BJ (cell line): ENCODE results near the gene NCK2. TPM values are rescaled to one million over a fixed set of nuclear protein-coding genes. Genes with fewer than 3 reads are reported as not detected.

Source experiments
- CTCF ChIA-PET: fragments of 350-600 bp; formaldehyde crosslinking; extraction: SDS; loops from one replicate; lab custom pipeline; 2021; ENCODE audit warnings: antibody characterized with exemption, inconsistent platforms; lab: Yijun Ruan, JAX
- POLR2A ChIA-PET: fragments of 300-600 bp; sonication (Branson Sonifier 250); formaldehyde crosslinking; extraction: SDS; loops from one replicate; lab custom pipeline; 2021; ENCODE audit warnings: antibody characterized with exemption; lab: Charles Lee
- DNase-seq: peaks from one replicate; pipeline ENCODE4 v3.0.0-alpha.2; 2011; ENCODE audit warnings: low read depth
- H3K27me3 ChIP-seq: 2 replicates; pipeline ENCODE4 v1.6.0; 2011; ENCODE audit warnings: low read length; ENCODE audit not compliant: control insufficient read depth, insufficient read depth
- H3K36me3 ChIP-seq: 2 replicates; pipeline ENCODE4 v1.5.1; 2011; ENCODE audit warnings: low read length; ENCODE audit not compliant: control insufficient read depth, insufficient read depth
- H3K4me3 ChIP-seq: 2 replicates; pipeline ENCODE4 v1.5.1; 2011; ENCODE audit warnings: low read depth, mild to moderate bottlenecking, control low read depth, low read length
- polyA minus RNA-seq: library from RNA; depleted of rRNA, polyadenylated mRNA; stranded (reverse); fragments of >200 nt; gene quantifications from 2 replicates; pipeline ENCODE4 v1.2.3, GENCODE V29; 2011; rRNA and poly(A)+ RNA removed
- polyA plus RNA-seq: library from polyadenylated mRNA; depleted of rRNA; stranded (reverse); fragments of >200 nt; gene quantifications from 2 replicates; pipeline ENCODE4 v1.2.3, GENCODE V29; 2011; rRNA removed
- TF ChIP-seq, protein P1 (sequence below): IDR thresholded peaks from 2 replicates; pipeline ENCODE4 v1.5.1; 2011; ENCODE audit warnings: low read depth, mild to moderate bottlenecking, control low read depth, inconsistent platforms, low read length, moderate library complexity; ENCODE audit not compliant: insufficient read depth

Gene NCK2
- polyA plus RNA-seq = 20.6 and 32.9 TPM in 2 replicates
- polyA minus RNA-seq = 8.1 and 12.7 TPM in 2 replicates

DNA sequence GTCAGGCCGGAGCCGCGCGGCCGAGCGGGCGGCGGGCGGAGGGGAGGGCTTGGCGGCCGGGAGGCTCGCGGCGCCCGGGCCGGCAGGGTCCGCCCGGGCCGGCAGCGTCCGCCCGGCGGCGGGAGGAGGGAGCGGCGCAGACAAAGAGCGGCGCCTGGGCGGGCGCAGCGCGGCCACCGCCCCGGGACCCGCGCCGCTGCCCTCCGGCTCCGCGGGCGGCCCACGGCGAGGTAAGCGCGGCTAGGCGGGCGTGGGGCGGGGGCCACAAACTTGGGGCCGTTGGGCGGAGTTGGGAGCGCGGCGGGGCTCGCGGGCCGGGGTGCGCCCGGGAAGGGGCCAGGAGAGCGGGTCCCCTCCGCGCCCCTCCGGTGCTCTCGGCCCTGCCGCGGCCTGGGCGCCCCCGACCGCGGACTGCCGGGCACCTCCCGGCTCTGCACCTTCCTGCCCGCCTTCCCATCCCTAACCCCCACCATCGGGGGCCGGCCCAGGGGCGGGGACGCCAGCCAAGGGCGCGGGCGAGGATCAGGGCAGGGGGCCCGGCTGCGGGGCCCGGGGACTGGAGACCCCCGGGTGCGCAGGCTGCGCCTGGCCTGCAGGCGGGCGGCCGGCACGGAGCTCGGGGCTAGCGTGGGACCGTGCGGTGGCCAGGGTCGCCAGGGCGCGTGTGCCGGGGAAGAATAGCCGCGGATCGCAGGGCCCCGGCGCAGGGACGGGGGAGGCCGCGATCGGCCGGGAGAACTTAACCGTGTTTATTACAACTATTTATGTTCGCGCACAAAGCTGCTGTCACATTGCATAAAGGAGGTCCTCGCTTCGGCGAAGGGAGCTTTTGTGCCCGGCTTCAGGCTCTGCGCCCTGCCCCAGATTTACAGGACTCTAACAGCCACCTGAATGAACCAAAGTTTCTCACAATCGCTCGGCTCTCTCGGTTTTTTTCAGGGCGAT lies at the start of gene NCK2:
Gene NCK2, plus strand, starts transcription at position 4 of the 945 bp plus-strand sequence. CDS start 110,152 bp downstream, outside the sequence.
- no peak for DNase-seq
- Histone ChIP-seq H3K36me3 (no peaks in the 10 kb centered on the region), H3K27me3 (no peaks in the 10 kb centered on the region; the same call in 1 of the 2 replicates), H3K4me3 (peak within 1 kb of the TSS; percentile 65)
- TF ChIP-seq, protein P1, sequence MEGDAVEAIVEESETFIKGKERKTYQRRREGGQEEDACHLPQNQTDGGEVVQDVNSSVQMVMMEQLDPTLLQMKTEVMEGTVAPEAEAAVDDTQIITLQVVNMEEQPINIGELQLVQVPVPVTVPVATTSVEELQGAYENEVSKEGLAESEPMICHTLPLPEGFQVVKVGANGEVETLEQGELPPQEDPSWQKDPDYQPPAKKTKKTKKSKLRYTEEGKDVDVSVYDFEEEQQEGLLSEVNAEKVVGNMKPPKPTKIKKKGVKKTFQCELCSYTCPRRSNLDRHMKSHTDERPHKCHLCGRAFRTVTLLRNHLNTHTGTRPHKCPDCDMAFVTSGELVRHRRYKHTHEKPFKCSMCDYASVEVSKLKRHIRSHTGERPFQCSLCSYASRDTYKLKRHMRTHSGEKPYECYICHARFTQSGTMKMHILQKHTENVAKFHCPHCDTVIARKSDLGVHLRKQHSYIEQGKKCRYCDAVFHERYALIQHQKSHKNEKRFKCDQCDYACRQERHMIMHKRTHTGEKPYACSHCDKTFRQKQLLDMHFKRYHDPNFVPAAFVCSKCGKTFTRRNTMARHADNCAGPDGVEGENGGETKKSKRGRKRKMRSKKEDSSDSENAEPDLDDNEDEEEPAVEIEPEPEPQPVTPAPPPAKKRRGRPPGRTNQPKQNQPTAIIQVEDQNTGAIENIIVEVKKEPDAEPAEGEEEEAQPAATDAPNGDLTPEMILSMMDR = no peak
- CTCF ChIA-PET = interaction anchor here (1.2 kb wide), 1 partner anchor 15 kb away, joined by 3 read pairs; no protein-coding TSS in a partner anchor
- POLR2A ChIA-PET = no interaction called here

DNA sequence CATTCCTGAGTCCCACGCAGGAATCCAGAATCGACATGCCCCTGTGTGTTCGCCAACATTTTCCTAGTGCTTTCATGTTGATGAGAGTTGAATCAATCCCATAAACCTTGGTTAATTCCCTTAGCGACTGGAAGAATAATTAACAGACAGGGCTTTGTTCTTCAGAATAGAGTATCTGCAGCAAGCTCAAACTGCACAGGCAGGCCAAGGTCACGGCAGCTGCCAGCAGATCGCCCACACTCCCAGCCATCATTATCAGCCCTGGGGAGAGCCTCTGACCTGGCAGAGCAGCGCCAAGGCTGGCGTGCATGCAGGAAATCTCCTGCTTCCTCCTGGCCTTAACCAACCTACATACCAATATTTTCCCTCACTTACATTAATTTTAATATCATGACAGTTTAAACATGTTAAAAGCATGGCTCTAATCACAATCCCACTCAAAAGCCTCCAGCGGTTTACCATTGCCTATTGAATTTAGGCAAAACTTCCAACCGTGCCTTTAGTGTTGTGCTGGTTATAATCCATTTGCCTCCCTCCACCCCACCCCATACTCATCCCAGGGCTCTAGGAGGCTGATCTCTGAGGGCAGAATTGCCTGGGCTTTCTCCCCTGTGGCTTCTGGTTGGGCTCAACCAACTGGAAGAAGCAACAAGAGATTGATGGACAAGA lies 46.8 kb upstream of the NCK2 start:
- DNase-seq = no peak
- POLR2A ChIA-PET = no interaction called here
- CTCF ChIA-PET = no interaction called here
- TF ChIP-seq, protein P1 = no peak
- no peaks in the 10 kb centered on the region for H3K36me3 ChIP-seq
- no peak overlapping the region for H3K4me3 ChIP-seq
- no peaks in the 10 kb centered on the region; the same call in 1 of the 2 replicates for H3K27me3 ChIP-seq

DNA sequence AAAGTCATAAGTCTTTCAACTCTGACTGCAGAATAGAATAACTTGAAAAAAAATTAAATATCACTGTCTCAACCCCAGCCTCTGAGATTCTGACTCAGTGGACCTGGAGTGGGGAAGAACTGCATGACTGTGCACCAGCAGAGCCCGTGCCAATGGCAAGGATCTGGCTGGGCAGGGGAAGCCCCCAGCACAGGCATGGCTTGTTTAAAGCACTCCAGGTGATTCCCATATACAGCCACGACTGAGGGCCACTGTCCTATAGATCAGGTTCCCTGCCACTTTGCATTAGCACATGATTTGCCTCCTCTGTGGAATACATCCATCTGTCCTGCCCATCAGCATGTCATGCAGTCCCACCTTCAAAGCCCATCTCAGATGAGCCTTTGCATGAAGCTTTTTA lies 45.9 kb upstream of the NCK2 start:
- Histone ChIP-seq H3K4me3 (no peak overlapping the region), H3K27me3 (no peaks in the 10 kb centered on the region), H3K36me3 (no peaks in the 10 kb centered on the region)
- TF ChIP-seq, protein P1 = no peak
- ChIA-PET POLR2A (no interaction called here), CTCF (no interaction called here)
- no peak for DNase-seq

DNA sequence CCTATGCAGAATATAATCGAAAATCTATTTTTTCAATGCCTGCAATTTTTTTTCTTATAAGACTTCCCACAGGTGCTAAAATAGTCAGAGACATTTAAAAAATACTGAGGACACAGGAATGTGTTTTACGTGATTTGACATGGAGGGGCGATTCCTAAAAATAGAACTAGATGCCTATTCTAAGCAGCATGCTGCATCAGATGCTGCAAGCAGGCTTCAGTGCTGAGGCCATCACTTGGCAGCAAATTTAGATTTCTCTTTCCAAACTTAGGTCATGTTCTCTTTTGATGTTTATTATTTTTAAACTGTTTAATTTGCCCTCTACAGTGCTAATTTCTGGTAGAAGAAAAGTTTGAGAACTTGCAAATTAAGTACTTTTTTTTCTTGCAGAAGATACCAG lies 43.7 kb upstream of the NCK2 start:
- TF ChIP-seq, protein P1 = no peak
- Histone ChIP-seq H3K4me3 (no peak overlapping the region), H3K36me3 (no peaks in the 10 kb centered on the region), H3K27me3 (no peaks in the 10 kb centered on the region; the same call in 1 of the 2 replicates)
- ChIA-PET CTCF (no interaction called here), POLR2A (no interaction called here)
- DNase-seq = no peak

DNA sequence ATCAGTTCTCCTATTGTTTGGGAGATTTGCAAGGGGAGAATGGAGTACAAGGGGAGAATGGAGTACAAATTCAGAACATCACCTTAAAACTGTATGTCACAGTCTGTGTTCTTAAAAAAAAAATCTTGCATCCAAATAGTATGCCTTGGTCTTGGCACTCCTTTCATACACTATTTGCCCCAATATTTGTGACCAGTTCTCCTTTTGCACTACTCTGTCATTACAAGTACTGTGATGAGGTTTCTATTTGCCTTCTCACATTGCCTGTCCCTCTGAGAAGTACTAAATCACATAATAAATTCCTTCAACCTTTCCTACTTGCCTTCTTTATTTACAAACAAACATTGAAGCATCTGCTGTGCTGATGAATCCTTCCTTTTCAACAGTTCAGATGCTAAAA lies 36.0 kb upstream of the NCK2 start:
- CTCF ChIA-PET = no interaction called here

More for the DNA sequence above, 36.0 kb upstream of the NCK2 start:
- Histone ChIP-seq H3K4me3 (no peak overlapping the region), H3K36me3 (no peaks in the 10 kb centered on the region), H3K27me3 (peaks cover 3% of the 10 kb centered on the region)
- TF ChIP-seq, protein P1 = no peak
- DNase-seq = no peak
- POLR2A ChIA-PET = no interaction called here
